HL-60 (cell line): ENCODE results near the gene FOXR2.

Source experiments
- DNase-seq, 2 experiments: peaks; one replicate each; pipeline ENCODE4 v3.0.0-alpha.2; 2010 to 2020; ENCODE audit warnings: low read depth in 1 of 2, low spot score in 1 of 2
- H3K27ac ChIP-seq: fragments of 250-450 bp; sonication (Bioruptor Pico); replicated peaks from 2 replicates; pipeline ENCODE4 v1.5.1; 2020; ENCODE audit warnings: mild to moderate bottlenecking, moderate library complexity
- H3K27me3 ChIP-seq: fragments of 250-450 bp; sonication (Bioruptor Pico); 2 replicates; pipeline ENCODE4 v1.5.1; 2021; ENCODE audit warnings: mild to moderate bottlenecking, moderate library complexity; ENCODE audit not compliant: insufficient read depth, poor library complexity, severe bottlenecking
- H3K4me3 ChIP-seq: replicated peaks from 2 replicates; pipeline ENCODE4 v1.5.1; 2011; ENCODE audit warnings: mild to moderate bottlenecking, control low read depth, low read length; ENCODE audit not compliant: insufficient read depth
- CTCF ChIP-seq: IDR thresholded peaks from one replicate; pipeline ENCODE4 v1.5.1; 2011; ENCODE audit warnings: low read length, control low read depth, inconsistent platforms; ENCODE audit not compliant: insufficient read depth
- GABPA ChIP-seq: IDR thresholded peaks from 2 replicates; pipeline ENCODE4 v1.6.1; 2012; ENCODE audit warnings: low read depth
- POLR2AphosphoS5 ChIP-seq: IDR thresholded peaks from 2 replicates; pipeline ENCODE4 v1.6.1; 2012; ENCODE audit warnings: low read depth
- REST ChIP-seq: IDR thresholded peaks from 2 replicates; pipeline ENCODE4 v1.6.1; 2012; ENCODE audit warnings: low read depth; ENCODE audit not compliant: insufficient replicate concordance
- SPI1 ChIP-seq: IDR thresholded peaks from 2 replicates; pipeline ENCODE4 v1.6.1; 2012; ENCODE audit warnings: low read depth, mild to moderate bottlenecking, borderline replicate concordance

Gene FOXR2

GRCh38 chrX:55668084-55668483, 44.9 kb downstream of the FOXR2 start:
- DNase-seq: no peak
- Histone ChIP-seq H3K27me3 (no peaks in the 10 kb centered on the region), H3K4me3 (no peak overlapping the region), H3K27ac (no peak overlapping the region)
- TF ChIP-seq POLR2AphosphoS5: no peak
- no peak for TF ChIP-seq CTCF
- TF ChIP-seq GABPA: no peak
- TF ChIP-seq SPI1: no peak
- TF ChIP-seq REST: no peak
